Superior temporal gyrus (tissue), 1 donor: ENCODE measurements around the gene LOXL3.
A peak's percentile ranks its signal among the peaks of the same experiment; 100 is the strongest.

Source experiments
- DNase-seq: peaks from one replicate; pipeline ENCODE4 v3.0.0-alpha.2; 2016; ENCODE audit errors: extremely low spot score

Gene LOXL3, protein sequence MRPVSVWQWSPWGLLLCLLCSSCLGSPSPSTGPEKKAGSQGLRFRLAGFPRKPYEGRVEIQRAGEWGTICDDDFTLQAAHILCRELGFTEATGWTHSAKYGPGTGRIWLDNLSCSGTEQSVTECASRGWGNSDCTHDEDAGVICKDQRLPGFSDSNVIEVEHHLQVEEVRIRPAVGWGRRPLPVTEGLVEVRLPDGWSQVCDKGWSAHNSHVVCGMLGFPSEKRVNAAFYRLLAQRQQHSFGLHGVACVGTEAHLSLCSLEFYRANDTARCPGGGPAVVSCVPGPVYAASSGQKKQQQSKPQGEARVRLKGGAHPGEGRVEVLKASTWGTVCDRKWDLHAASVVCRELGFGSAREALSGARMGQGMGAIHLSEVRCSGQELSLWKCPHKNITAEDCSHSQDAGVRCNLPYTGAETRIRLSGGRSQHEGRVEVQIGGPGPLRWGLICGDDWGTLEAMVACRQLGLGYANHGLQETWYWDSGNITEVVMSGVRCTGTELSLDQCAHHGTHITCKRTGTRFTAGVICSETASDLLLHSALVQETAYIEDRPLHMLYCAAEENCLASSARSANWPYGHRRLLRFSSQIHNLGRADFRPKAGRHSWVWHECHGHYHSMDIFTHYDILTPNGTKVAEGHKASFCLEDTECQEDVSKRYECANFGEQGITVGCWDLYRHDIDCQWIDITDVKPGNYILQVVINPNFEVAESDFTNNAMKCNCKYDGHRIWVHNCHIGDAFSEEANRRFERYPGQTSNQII

DNA sequence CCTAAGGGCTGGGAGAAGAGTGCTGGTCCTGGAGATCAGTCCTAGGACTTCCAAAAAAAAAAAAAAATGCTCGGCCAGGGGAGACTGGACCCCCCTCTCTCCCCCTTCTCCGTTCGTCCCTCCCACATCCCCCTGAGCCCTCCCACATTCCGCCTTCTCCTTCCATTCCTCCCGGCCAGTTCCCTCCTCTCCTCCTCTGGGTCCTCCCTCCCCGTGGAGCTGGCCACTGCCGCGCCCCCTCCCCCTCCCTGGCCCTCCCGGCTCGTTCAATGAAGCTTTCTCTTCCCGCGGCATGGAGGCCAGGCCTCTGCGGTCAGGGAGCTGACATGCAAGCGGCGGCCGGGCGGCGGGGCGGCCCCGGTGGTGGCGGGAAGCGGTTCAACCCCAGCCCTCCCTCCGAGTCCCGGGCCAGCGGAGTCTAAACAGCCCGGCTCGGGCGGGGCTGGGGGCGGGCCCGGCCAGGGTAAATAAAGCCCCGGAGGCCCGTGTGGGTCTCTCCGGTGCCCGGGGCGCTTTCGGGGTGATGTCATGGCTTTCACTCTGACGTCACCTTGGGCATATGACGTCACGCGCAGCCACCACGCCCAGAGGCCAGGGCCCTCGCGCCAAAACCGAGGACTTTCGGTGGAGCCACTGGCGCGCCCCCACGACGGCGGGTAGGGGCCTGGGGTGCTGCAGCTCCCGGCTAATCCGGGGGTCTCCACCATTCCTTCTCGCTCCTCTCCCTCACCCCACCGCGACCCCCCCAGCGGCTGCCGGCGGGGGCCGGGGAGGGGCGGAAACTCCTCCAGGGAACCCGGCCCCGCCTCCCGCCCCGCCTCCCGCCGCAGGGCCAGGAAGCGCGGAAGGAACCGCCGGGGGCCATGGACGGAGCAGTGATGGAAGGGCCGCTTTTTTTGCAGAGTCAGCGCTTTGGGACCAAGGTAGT, at the start of gene LOXL3, which contains the start of gene DOK1:
TSS of gene LOXL3 (minus strand) at position 51 of the 928 bp plus-strand sequence. CDS start 1,308 bp downstream, outside the sequence.
TSS of gene DOK1 (plus strand) at position 829 of the 928 bp plus-strand sequence. CDS start at position 864, 35 bp downstream.
- no peak for DNase-seq

DNA sequence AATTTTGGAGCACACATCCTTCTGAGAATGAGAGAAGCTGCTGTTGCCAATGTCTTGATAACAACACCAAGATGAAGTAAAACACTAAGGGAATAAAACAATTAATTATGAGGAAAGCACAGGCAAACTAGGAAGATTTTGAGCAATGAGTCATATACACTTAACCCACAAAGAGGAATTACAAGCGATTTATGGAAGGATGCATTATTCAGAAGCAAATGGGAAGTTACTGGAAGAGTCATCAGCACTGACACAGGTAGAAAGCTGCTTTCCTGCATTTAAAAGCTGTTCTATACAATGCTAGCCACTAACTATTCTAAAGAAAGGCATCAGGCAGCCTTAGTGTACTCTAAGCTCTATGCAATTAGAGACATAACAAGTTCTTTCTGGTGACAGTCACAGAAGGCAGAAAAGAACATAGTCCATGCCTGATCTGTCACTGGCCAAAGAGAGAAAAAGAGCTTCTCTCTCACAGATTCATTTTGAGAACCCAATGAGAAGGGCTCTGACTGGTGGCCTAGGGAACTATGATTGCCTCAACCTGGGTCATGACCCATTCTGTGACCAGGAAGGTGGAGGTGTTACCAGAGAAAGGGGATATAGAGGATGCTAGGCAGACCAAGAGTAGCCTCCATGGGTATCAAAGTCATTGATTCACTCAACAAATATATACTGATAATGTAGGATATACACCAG, 49.0 kb upstream of the LOXL3 start:
- no peak for DNase-seq

DNA sequence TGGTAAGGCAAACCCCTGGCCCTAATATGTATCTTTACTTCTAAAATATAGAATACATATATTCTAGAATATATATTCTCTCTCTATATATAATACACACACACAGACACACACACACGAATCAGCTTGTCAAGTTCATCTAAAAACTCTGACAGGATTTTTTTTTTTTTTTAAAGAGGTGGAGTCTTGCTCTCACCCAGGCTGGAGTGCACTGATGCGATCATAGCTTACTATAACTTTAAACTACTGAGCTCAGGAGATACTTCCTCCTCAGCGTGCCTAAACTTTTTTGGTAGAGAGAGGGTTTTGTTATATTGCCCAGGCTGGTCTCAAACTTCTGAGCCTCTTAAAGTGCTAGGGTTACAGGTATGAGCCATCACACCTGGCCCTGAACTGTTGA, 45.9 kb upstream of the LOXL3 start:
- no peak for DNase-seq

DNA sequence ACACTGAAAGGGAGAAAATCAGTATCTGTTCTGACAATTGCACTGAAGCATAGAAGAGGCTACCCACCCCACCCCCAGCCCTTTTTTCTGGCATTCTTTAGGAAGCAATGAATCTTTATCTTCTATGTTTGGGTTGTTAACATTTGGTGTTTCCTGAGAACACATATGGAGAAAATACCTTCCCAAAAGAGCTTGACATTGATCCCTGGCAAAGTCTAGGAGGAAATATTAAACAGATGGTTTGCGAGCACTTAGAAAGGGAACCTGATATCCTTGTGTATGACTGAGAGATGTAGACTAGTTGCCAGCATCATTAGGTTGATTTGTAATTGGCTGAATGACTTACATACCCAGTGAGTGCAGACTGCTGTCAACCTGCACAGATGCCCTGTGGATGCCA, 43.7 kb upstream of the LOXL3 start:
- no peak for DNase-seq

DNA sequence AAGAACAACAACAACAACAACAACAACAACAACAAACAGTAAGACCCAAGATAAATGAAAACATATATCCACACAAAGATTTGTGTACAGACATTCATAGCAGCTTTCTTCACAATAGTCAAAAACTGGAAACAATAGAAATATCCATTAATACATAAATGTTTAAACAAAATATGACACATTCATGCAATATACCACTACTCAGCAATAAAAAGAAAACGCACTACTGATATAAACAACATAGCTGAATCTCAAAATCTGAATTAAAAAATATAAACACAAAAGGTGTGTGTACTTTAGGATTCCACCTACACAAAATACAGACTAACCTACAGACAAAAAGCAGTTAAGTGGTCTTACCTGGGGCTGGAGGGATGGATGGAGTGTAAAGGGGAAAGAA, 42.8 kb upstream of the LOXL3 start:
- no peak for DNase-seq

DNA sequence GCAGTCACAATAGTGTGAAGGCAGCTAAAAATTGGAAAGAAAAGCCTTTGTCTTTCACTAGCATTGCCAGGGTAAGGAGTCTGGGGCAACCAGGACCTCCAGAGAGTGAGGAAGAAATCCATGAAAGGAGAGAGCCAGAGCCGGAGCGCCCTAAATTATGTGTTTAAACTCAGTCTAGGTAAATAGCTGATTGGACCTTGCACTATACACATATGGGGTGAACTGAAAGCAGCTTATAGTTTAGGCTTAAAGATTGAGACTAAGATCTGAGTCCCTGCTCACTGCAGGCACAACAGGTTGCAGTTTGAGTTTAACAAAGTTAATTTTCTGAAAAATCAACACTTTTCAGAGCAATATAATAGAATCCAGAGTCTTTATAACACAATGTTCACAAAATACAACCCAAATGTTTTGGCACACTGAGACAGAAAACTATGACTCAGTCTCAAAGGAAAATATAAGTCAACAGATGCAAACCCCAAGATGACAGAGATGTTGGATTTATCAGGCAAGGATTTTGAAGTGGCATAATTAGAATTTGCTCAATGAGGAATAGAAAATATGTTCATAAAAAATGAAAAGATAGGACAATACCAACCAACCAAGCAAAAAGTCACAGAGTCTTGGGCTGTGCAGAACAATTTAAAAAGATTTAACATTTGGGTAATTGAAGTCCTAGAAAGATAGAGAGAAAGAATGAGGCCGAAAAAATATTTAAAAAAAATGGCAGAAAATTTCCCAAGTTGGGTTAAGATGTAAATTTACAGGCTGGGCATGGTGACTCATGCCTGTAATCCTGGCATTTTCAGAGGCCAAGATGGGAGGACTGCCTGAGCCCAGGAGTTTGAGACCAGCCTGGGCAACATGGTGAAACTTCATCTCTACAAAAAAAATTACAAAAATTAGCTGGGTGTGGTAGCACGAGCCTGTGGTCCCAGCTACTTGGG, 40.4 kb upstream of the LOXL3 start:
- DNase-seq: no peak

DNA sequence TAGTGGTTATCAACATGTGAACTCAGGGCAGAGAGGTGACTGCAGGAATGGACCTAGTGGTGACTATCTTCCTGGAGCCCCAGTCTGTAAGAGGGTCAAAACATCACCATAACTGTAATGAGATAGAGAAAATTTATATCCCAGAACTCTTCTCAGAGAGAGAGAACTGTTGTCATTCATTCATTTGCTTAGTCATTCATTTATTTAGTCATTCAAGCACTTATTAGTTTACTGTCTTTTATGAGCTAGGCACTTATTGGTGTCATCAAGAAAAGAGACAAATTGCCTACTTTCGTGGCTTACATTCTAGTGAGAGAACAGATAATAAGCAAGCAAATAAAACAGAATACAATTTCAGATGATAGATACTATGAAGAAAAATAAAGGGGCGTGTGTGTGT, 34.9 kb upstream of the LOXL3 start:
- DNase-seq: no peak

DNA sequence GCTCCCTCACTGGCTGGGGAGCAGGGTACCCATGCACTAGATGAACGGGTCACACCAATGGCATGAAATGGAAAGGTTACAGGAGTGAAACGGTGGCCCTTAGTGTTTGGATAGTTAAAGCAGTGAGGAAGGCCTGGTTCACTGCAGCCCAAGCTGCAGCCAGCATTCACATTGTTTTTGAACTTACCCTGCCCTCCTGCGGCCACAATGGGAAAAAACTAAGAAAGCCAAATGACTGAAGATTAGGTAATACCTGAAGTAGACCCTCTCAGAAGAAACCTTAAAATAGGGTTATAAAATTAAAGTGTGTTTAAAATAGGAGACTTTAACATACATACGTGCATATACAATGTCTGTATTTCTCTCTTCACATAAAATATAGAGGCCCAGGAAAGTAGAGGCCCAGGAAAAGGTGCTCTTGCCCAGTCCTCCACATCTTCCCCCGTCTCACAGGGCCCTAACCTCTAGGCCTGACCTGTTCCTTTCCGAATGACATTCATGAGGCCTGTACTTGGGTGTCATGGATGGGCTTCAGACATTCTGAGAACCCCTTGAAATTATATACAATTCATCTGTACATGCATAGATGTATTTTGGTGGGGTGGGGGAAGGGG, 34.0 kb upstream of the LOXL3 start:
- DNase-seq: peak; percentile 75

DNA sequence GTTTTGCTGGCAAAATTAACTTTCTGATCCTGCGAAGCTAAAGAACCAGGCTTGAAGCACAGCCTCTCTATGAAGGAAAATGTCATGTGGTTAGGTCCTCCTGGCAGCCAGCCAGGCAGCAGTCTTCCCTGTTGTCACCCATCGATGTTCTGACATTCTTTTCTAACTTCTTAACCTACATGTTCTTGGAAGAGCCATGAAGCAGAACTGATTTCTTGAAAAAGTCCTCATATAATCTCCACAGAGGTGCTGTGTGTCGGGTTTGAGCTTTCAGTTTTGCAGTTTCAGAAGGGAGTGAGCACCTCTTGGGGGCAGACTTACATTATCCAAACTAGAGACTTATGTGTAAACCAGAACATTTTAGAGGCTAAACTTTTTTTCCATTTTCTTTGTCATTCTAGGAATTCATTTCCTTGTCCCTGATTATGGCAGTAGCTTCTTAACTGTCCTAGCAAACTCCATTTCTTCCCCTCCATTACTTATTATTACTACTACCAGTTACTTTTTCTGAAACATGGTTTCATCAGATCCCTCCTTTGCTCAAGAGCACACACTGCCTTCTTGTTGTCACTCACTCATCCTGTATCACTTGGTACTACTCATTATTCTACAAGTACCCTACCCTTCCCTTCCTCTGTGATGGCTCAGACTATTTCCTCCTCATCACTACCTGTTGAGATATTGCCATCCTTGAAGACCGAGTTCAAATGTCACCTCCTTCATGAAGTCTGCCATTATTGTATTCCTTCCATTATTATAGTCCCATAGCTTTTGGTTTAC, 31.9 kb upstream of the LOXL3 start:
- no peak for DNase-seq

DNA sequence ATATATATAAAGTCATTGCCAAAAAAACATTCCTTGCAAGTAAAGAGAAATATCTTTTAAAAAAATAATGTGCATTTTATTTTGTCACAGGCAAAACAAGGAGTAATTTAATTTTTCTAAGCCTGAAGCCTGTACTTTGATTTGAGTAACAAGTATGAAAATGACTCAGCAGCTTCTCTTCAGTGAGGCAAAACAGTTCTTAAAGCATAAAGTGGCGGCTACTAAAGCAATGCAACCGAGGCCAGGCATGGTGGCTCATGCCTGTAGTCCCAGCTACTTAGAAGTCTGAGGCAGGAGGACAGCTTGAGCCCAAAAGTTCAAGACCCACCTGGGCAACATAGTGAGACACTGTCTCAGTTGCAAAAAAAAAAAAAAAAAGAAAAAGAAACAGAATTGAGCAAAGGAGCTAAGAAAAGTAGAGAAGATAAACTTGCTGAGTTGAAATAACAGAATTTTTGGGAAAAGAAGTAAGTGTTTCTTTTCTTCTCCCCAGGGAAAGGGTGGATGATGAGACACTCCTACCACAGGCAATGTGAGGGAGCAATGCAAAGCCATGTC, 30.4 kb upstream of the LOXL3 start:
- DNase-seq: no peak

DNA sequence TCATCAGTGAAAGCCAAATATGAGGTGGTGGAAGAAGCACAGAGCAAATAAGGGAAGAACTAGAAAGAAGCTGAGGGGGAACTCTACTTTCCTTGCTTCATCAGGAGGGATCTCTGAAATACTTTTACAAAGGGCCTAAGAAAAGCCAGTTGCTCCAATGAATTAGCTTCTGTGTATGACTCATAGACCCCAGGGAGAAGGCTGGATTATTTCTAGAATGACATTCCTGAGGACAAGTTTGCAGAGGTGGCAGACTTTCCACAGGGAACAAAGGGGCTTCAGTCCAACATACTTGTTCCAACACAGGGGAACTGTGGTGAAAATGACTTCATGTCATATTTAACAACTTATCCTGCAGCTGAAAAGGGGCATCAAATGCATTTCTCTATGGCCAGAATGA, 29.8 kb upstream of the LOXL3 start:
- DNase-seq: no peak

DNA sequence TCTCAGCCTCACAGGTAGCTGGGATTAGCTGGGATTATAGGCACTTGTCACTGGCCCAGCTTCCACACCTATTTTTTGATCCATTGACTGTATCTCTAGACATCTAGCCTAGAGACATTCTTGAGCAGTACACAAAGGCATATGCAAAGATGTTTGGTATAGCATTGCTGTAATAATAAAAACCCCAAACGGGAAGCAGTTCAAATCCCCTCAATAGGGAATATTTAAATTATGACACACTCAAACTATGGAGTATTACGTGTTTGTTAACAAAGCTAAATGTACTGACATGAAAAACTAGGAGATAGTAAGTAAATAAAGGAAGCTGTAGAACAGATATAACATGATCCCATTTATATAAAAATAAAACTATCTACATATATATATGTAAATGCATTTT, 28.4 kb upstream of the LOXL3 start:
- no peak for DNase-seq

DNA sequence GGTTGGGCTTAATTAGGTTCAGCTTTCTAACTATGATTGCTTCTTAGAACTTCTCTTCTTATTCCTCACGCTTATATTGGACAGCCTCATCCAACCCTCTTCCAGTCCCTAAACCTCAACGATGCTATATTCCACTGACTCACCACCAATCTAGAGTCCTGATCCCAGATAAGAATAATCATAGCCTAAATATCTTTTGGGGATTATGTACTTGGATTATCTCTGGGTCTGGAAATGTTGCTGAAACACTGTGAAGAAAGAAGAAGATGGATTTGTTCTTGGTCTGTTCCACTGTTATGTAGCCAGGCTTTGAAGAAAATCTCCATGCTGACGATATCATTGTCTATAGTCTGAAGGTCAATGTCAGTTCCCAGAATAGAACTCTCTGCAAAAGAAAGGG, 27.7 kb upstream of the LOXL3 start:
- DNase-seq: no peak

DNA sequence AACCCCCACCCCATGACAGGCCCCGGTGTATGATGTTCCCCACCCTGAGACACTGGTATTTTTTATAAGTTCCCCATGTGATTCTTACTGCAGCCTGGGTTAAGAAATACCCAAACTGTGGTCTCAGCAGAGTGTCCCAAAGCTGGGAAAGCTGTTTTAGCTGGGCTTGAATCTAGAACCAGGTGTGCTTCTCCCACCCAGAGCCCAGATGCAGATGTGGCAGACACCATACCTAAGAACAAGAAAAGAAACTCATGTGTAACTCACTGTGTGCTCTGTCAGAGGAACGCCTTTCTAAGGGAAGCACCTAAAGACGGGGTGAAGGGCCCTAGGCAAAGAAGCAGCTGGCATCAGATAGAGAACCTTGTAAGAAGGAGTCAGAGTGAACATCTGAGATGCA, 24.7 kb upstream of the LOXL3 start:
- no peak for DNase-seq

DNA sequence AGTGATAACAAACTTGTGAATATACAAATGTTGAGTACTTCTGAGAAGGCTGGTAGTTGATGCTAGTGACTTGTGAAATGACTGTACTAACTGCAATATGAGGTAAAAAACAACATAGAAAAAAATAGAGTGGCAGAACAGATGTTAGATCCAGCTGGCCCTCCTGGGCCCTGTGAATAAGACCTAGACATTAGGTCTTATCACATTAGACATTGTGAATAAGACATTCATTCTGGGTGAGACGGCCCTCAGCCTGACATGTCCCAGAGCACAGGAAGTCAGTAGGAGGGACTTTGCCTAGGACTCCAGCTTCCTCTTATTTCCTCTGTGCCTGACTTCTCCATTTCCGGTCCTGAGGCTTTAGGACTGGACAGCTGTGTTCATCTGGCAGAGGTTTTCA, 23.7 kb upstream of the LOXL3 start:
- DNase-seq: no peak

DNA sequence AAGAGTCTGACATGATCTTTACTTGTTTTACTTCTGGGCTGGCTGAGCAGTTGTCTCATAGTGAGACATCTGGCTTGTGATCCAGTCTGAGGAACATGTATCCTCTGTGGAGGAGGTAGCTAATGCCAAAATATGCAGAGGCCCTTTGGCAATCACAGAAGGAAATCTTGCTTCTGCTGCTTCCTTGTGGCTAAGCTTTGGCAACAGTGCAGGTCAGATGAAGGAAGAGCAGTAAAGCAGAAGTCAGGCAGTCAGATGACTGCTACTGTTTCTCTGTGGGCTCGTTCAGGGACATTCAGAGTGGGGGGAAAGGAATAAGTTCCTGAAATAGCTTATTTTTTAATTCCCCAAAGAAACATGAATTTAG, 23.1 kb upstream of the LOXL3 start:
- peak; percentile 40 for DNase-seq

DNA sequence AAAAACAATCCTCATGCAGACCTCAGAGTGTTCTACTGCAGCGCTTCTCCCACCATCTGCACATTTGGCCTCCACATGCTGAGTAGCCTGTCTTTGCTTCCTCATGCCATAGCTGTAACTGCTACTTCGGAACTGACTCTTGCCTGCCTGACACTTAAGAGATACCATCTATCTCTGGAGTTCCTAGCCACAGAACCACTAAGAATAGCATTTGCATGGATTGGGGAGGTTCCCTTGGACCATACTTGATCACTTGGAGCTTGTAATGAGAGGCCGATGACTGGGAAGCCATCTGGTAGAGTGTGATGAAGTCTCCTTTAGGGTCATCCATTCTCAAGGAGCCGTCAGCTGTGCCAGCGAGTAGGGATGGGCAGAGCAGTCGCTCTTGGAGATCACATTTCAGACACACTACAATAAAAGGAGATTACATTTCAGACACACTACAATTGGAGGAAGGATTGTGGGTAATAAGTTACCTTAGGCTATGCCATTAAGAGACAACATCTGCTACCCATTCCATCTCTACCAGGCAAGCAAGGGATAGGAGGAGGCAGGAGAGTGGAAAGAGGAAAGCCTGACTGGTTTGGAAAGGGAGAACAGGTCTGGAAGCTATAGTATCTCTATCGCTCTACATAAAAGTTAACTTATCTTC, 22.6 kb upstream of the LOXL3 start:
- DNase-seq: no peak

DNA sequence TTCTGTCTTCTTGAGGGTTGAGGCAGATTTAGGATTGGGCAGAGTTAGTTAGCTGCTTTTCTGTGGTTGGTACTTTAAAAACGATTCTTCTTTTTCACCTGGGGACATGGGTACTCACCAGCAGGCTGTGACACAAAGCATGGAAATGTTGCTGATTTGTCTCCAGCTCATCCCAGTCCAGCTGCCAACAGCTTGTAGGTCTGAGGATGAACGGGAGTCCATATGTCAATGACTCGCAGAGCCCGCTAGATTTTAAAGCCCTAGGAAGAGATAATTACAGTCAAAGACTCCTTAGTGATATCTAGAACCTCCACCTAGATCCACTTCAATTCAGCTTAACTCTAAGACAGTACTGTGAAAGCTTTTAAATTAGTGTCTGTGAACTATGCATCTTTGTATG, 21.6 kb upstream of the LOXL3 start:
- no peak for DNase-seq
